HG03135 (cell line): ENCODE data around the gene RIMS3.

ENCODE experiments used
- ATAC-seq: cut with Tn5 transposase; IDR thresholded peaks from one replicate; pipeline ENCODE4 v1.9.1; 2021; ENCODE audit warnings: mild to moderate bottlenecking, moderate library complexity; ENCODE audit not compliant: unreplicated experiment

The RIMS3 gene

DNA sequence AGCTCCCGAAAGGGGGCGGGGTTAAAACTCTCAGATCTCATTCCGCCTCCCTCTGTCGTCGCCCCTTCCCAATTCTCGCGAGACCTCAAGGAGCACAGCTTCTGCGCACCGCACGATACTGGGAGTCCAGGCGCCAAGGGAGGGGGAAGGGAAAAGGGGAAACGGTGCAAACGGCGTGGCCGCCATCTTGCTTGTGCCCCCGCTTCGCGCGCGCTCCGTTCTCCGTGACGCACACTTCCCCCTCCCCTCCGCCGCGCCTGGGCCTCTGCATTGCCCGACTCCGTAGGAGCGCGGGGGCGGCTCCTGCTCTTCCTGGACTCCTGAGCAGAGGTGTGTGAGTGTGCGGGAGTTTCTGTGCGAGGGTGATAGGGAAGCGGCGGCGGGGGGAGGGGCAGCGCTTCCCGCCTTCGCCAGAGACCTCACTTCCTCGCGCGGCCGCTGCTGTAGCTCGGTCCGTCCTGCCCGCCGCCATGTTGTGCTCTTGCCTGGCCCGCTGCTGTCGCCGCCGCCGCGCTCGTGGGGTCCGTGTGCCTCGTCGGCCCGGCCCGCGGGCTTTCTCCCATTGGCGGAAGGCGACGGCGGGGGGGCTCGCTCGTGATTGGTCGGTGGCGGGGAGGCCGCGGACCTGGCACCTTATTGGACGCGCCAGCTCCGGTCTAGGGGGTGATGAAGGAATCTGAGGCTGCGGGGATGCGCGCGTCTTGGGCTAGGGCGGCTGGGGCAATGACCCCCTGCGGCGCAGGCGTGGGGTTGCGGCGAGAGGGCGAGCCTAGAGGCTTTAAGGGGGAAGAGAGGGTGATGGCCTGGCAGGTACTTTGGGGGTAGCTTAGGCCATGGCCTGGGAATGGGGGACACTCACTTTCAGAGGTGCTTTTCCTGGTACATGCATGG is 26.3 kb upstream of the RIMS3 start, which contains the start of gene NFYC:
TSS of gene NFYC (plus strand) at position 167 of the 891 bp plus-strand sequence. CDS start 47,140 bp downstream, outside the sequence.
- ATAC-seq, result peak; percentile 74

- no peak for ATAC-seq
Measured at GRCh38 chr1:40690771-40691537, 25.5 kb upstream of the RIMS3 start.

DNA sequence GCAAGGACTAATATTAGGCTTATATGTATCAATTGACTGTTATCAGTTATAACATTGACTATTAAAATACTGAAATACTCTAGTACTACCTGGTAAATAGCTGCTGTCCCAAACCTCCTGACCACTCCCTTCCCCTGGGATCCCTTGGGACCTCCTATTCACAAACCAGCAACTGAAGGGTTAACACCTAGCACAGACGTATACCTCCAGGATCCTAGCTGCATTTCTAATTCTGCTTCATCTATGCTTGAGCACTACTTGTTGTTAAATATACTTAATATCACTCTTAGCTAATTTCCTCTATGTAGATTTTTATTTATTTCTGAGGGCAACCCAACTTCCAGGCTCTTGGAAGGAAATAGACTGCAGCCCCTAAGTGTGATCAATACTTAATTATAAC is 24.3 kb upstream of the RIMS3 start:
- no peak for ATAC-seq

- no peak for ATAC-seq
Measured at GRCh38 chr1:40687661-40688060, 22.2 kb upstream of the RIMS3 start.

DNA sequence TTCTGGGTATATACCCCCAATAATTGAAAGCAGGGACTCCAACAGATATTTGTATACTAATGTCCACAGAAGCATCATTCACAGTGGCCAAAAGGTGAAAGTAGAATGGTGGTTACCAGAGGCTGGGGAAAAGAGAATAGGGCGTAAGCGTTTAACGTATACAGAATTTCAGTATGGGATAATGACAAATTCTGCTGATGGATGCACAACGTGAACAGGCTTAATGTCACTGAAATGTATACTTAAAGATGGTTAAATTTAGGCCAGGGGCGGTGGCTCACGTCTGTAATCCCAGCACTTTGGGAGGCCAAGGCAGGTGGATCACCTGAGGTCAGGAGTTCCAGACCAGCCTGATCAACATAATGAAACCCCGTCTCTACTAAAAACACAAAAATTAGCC is 21.6 kb upstream of the RIMS3 start:
- ATAC-seq, result no peak

- no peak for ATAC-seq
Measured at GRCh38 chr1:40684669-40685068, 19.2 kb upstream of the RIMS3 start.

DNA sequence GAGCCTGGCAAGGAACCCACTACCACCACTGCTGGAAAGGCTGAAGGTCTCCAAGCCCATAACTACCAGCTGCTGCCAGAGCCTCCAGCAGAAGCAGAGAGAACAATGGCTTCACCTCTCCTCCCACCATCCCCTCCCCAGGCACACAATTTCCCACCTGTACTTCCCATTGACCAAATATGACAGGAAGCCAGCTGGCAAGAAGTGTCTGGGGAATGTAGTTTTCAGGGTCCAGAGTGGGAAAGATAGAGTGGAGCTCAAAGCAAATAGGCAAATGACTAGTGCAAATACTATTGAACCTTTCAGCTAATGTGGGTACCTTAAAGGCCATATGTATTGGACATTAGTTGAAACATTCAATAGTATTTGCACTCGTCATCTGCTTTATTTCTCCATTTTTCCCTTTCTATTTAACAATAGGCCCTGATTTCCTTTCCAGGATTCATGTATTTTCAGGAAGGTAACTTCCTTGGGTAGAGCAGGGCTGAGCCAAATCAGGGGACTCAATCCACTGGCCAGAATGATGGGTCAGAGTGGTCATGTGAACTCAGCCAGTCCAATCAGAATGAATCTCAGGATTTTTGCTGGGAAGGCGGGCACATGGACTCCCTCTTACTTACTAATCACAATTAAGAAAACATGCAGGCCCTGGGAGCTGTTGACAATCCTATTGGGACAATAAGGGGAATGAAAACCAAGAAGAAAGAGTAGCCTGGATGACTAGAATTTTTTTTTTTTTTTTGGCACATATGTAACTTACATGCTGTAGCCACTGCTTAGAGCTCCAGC is 13.9 kb upstream of the RIMS3 start:
- no peak for ATAC-seq

GRCh38 chr1:40676501-40676900 is 11.0 kb upstream of the RIMS3 start:
- no peak for ATAC-seq

DNA sequence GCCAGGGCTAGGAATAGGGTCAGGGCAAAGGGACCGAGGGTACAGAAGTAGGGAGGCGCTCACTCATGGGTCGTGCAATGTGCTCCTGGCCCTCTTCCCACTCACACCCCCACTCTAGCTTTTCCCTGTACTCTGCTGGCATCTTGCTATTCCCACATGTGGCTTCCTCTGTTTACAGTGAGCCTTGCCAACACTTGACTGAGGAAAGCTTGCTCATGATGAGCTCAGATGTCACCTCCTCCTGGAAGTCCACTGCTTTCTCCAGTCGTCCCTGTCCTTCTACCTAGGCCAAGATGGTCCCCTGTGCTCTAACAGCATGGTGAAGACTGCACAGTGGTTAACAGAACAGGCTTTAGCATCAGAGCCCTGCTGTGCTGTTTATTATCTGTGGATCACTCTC is 8.0 kb upstream of the RIMS3 start:
- ATAC-seq, result no peak

DNA sequence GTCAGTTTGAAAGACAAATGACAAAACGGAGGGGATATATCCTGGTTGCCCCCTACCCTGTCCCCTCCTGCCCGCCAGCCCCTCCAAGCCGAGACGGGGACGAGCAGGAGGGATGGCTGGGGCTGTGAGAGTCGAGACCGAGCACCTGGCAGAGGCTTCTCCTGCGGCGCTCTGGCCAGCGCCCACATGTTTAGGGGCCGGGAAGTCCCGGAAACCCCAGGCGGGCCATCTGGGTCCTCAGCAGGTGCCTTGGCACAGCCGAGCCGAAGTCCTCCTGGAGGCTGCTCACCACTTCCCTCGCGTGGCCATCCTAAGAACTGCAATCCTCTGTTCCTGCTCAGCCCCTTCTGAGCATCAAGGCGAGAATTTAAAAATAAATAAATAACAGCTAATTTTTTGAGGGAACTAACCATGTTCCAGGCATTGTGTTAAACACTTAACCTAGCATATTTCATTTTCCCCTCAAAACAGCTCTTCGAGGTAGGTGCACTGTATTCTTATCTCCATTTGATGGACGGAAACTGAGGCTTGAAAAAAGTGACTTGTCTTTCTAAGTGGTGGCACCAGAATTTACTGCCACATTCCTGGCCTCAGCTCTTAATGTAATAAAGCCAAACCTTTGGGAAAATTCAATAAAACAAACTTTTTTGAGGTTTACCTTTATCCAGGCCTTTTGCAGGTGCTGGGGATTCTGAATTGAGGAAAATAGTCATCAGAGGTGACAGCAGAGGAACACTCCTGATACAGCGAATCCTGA is 3.5 kb upstream of the RIMS3 start:
- ATAC-seq, result peak; percentile 60

DNA sequence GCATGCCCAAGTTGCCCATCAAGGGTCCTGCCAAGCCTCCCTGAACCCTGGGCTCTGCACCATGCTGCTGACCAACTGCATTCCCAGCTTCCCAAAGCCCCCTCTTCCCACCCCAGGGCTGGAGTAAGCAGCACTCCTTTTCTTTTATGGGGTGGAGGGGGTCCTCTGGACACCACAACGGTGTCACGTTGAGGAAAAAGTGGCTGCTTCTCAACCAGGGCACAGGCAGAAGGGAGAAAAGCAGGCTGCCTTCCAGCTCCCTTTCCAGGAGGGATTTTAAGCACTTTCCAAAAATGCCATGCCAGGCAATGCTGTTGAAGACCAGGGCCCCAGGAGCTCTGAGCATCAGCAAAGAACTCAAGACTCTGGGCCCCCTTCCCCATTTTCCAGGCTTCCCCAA is 691 bp downstream of the RIMS3 start:
- no peak for ATAC-seq

DNA sequence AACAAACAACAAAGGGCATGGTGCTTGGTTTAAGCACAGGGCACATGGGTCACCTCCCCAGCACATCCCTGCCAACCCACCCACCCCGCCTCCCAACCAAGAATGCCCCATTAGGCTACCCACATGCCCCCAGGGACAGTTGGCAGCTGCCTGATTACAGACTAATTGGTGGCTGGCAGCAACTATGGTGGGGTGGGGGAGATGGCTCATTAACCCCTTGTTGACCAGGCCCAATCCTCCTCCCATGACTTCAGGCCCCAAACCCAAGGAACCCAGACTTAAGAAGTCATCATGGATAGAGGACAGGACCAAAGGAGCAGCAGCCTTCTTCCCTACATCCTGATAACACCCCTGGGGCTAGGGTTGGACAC is 1.3 kb downstream of the RIMS3 start:
- no peak for ATAC-seq

- ATAC-seq, result no peak
Measured at GRCh38 chr1:40663324-40664166, 1.9 kb downstream of the RIMS3 start.

- no peak for ATAC-seq
Measured at GRCh38 chr1:40662864-40663263, 2.6 kb downstream of the RIMS3 start.

DNA sequence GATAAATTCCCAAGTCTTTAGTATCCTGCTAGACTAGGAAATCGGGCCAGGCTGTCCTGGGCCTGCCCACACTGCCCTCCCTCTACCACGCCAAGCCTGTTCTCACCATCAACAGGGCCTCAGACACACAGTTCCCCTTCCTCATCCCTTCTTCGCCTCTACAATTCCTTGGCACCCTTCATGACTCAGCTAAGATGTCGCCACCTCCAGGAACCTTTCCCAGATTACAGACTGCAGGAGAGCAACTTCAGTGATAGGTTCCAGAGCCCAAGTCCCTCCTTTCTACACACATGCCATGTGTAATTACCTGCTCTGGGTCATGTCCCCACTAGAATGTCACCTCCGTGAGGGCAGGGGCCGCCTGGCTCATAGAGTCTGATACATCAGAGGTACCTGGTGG is 3.3 kb downstream of the RIMS3 start:
- no peak for ATAC-seq

DNA sequence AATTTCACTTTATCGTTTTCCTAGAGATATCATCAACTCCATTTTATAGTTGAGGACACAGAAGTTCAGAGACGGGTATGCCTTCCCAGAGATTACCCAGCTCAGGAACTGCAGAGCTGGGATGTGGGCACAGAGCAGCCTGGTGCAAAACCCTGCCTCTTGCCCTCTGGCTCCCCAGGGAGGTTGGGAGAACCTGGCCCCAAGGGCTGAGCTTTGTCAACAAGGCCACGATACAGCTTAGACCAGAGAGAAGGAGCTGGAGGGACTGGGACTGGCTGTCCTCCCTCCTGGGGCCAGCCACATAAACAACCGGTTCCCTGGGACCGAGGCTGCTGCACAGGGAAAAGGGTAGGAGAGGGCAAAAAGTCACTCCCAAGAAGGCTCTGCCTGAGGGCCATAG is 3.8 kb downstream of the RIMS3 start:
- no peak for ATAC-seq

- ATAC-seq, result no peak
Measured at GRCh38 chr1:40659649-40659947, 5.9 kb downstream of the RIMS3 start.

DNA sequence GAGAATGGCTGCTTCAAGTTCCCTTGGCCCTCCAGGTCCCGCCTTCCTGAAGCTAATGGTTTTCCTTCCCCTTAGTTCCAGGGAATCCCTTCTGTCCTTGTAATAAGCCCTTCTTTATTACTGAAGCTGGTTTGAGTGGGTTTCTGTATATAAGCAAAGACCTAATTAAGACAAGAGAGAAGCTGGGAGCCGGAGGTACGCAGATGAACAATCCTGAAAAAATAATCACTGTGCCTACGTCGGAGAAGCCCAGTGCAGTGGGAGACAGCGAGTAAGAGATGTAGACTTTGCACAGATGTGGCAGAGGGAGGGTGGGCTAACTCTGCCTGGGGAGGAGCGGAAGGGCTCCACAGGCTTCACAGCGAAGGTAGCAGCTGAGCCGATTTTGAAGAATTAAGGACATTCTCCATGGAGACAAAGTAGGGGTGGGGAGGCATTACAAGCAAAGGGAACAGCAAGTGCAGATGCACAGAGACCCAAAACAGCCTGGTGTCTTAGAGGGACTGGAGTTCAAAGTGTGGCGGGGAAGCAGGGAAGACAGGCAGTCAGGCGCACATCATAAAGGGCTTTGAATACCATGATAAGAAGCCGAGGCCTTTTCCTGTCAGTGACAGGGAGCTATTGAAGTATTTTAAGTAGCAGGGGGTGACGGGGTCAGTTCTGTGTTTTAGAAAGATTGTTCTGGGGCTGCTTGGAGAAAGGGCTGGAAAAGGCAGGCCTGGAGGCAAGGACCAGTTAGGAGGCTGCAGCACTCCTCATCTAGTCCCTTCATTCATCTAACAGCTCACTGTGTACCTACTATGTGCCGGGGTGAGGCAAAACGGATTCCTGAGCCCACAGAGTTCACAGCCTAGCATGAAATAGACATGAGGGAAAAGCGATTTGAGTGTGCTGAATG is 6.5 kb downstream of the RIMS3 start:
- no peak for ATAC-seq

GRCh38 chr1:40657046-40657445 is 8.4 kb downstream of the RIMS3 start:
- no peak for ATAC-seq
